Fibroblast of skin of right quadriceps (primary cell): Measurements from ENCODE around the gene PIGN.
"Not testable (repeated sequence)": the region's sequence is repeated elsewhere in the genome, so short reads cannot be mapped to it uniquely, and the experiment has no call there.

Source experiments
- DNase-seq: peaks from one replicate; pipeline ENCODE4 v3.0.0-alpha.2; 2013

Gene PIGN

GRCh38 chr18:62179213-62179612 lies 7.6 kb downstream of the PIGN start:
- DNase-seq, result no peak

GRCh38 chr18:62177271-62177670 lies 9.6 kb downstream of the PIGN start:
- no peak for DNase-seq

GRCh38 chr18:62175521-62175920 lies 11.3 kb downstream of the PIGN start:
- no peak for DNase-seq

- DNase-seq, result no peak
Observed at GRCh38 chr18:62172298-62172697, 14.6 kb downstream of the PIGN start.

GRCh38 chr18:62170857-62171256 lies 16.0 kb downstream of the PIGN start:
- DNase-seq, result no peak

- not testable (repeated sequence) for DNase-seq
Observed at GRCh38 chr18:62166524-62166923, 20.3 kb downstream of the PIGN start.

GRCh38 chr18:62165583-62165982 lies 21.3 kb downstream of the PIGN start:
- DNase-seq, result no peak

- DNase-seq, result no peak
Observed at GRCh38 chr18:62164855-62165487, 21.9 kb downstream of the PIGN start.

- no peak for DNase-seq
Observed at GRCh38 chr18:62164310-62164709, 22.5 kb downstream of the PIGN start.

- no peak for DNase-seq
Observed at GRCh38 chr18:62157843-62158242, 29.0 kb downstream of the PIGN start.

GRCh38 chr18:62152844-62153243 lies 34.0 kb downstream of the PIGN start:
- no peak for DNase-seq

GRCh38 chr18:62151068-62151771 lies 35.6 kb downstream of the PIGN start:
- no peak for DNase-seq

GRCh38 chr18:62144338-62144737 lies 42.5 kb downstream of the PIGN start:
- no peak for DNase-seq

- no peak for DNase-seq
Observed at GRCh38 chr18:62140259-62140658, 46.6 kb downstream of the PIGN start.

GRCh38 chr18:62138461-62139235 lies 48.2 kb downstream of the PIGN start:
- DNase-seq, result no peak

- DNase-seq, result peak; percentile 59
Observed at GRCh38 chr18:62131301-62131909, 55.5 kb downstream of the PIGN start.

- DNase-seq, result peak; percentile 90
Observed at GRCh38 chr18:62128157-62128556, 58.7 kb downstream of the PIGN start.

- no peak for DNase-seq
Observed at GRCh38 chr18:62126737-62127136, 60.1 kb downstream of the PIGN start.

GRCh38 chr18:62125702-62126101 lies 61.2 kb downstream of the PIGN start:
- no peak for DNase-seq

- no peak for DNase-seq
Observed at GRCh38 chr18:62122330-62122729, 64.5 kb downstream of the PIGN start.

- DNase-seq, result no peak
Observed at GRCh38 chr18:62119884-62120283, 67.0 kb downstream of the PIGN start.

- DNase-seq, result peak; percentile 74
Observed at GRCh38 chr18:62118328-62118727, 68.5 kb downstream of the PIGN start.

GRCh38 chr18:62109676-62110075 lies 77.2 kb downstream of the PIGN start:
- peak; percentile 28 for DNase-seq

- no peak for DNase-seq
Observed at GRCh38 chr18:62107881-62108280, 79.0 kb downstream of the PIGN start.
